DMS 273 treated with DMSO at 0.1 percent for 48 hours (cell line): ENCODE results near the gene SH3BP1.
"Not testable (repeated sequence)": the region's sequence is repeated elsewhere in the genome, so short reads cannot be mapped to it uniquely, and the experiment has no call there.

ENCODE experiments used
- DNase-seq: peaks from one replicate; lab custom pipeline; 2025; lab: John Stamatoyannopoulos, UW

The SH3BP1 gene

DNA sequence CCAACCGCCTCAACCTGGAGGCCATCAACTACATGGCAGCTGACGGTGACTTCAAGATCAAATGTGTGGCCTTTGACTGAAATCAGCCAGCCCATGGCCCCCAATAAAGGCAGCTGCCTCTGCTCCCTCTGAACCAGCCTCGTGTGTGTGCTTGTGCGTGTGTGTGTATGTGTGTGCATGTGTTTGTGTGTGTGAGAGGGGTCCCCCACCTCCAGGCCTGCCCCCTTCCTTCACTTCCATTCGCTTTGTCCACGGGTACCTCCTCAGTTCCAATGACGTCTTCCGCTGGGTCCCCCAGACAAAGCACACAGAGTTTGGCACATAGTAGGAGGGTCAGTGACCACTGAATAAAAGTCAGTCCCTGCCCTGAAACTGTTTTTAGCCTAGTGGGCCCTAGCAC lies 40.2 kb downstream of the SH3BP1 start:
- DNase-seq, result no peak

DNA sequence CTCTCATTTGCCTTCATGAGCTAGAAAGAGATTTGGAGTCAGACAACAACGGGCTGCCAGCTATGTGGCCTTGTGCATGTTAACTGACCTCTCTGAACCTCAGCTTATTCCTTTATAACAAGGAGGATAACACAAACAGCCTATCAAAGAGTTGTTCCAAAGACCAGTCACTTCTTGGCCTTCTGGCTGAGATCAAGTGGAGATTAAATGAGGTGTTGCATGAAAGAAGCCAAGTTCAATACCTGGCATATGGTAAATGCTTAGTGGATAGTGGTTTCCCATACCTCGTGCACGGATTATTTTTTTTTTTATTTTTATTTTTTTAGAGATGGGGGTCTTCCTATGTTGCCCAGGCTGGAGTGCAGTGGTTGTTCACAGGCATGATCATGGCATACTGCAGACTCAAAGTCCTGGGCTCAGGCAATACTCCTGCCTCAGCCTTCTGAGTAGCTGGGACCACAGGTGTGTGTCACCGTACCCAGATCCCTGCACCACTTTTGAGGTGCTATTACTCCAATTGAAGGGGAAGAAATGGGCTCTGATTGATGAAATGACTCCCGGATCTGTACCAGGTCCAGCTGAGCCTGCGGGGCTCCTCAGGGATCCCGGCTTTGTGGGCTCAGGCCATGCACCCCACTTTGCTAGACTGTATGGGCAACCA lies 40.9 kb downstream of the SH3BP1 start:
- no peak for DNase-seq

DNA sequence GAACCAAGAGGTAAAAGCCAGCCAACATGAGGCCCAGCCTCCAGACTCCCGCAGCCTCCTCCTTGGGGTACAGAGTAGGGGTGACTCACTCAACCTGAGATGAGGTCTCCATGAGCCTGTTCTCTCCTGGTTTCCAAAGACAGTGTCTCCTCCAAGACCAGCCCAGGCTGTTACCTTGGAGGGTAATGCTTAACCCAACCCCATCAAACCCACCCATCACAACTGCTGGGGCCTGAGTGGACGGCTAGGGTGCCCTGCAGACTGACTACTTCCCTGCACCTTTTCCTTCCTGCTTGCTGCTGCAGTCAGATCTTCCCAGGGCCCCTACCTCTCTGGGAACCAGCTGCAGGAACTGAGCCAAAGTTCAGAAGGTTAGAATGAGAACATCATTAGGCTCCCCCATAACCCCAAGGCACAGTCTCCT lies 41.5 kb downstream of the SH3BP1 start:
- DNase-seq, result no peak

DNA sequence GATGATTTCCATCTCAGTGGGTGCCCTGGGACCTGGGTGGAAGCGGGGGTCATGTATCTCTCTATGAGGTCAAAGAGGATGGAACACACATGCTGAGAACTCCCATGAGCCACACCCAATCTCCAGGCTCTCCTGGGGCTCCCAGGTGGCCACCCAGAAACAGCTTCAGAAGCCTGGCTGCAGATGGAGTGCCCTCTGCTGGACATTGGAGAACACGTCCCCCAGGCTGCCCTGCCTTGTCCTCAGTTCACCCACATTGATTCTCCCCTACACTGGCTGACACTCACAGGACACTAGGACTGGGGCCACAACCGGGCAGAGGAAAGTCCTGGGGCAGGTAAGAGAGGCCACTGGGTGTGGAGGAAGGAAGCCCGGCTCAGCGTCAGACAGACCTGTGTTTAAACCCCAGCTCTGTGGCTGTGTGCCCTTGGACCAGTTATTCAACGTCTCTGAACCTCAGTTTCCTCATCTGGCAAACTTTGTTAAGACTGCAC lies 42.1 kb downstream of the SH3BP1 start:
- peak; percentile 4 for DNase-seq

DNA sequence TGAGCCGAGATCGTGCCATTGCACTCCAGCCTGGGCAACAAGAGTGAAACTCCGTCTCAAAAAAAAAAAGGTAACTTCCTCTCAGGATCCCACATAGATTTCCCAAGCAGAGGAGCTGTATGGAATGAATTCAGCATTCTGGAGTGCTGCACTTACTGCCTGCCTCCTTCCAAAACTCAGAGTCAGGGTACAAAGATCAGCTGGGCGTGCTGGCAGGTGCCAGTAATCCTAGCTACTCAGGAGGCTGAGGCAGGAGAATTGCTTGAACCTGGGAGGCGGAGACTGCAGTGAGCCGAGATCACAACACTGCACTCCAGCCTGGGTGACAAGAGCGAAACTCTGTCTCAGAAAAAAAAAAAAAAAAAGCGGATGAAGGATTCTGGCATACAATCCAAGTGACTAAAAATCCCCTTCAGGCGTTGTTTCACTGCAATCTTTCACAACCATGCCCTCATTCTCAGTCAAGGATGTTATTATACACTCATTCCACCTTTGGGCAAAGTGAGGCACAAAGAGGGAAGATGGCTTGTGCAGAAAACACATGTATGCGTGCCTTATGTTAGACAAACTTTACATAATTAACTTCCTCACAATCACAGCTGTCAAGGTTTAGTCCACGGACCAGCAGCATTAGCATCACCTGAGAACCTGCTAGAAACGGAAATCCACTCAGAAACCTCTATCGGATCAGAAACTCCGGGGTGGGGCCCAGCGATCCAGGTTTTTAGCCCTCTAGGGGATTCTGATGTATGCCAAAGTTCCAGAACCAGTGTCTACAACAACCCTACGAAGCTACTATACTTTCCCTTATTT lies 45.5 kb downstream of the SH3BP1 start:
- no peak for DNase-seq

DNA sequence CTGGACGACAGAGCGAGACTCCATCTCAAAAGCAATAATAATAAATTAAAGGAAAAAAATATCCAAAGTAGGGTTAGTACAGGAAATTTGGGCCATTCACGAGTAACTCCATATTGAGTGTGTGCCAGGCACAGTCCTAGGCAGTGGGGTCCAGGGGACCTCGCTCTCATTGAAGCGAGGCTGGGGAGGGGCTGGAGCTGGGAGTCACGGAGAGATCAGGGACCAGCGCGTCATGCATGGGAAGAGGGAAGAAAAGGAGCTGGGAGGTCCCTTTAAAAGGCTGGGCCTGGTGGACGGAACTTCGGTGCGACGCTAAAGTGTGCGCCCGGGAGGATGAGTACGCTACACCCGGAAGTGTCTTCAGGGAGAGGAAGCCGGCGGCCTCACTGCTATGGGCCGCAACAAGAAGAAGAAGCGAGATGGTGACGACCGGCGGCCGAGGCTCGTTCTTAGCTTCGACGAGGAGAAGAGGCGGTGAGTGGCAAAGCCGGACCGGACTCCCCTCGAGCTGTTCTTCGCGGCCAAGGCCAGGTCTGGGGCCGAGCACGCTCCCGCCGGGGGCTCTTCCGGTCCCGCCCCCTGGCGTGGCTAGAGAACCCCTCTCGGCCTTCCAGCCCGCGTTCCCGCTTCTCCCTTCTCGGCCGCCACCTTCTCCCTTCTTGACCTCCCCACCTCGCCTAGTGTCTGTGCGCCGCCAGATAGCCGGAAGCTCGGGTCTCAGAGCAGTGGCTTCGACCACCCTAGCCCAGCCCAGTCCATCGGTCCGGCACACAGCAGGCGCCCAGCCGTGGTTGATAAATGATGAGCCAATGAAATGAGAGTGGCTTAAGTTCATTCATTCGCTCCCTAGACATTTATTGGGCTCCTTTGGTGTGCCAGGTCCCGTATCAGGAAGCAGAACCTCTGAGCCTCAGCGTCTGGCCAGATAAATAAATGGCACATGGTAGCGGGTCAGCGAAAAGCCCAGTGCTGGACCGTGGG lies 46.8 kb downstream of the SH3BP1 start, which contains the start of gene NOL12:
Gene NOL12 (plus strand): TSS at position 342 of the 981 bp plus-strand sequence. CDS start 50 bp downstream, at position 392.
- DNase-seq, result peak; percentile 50

DNA sequence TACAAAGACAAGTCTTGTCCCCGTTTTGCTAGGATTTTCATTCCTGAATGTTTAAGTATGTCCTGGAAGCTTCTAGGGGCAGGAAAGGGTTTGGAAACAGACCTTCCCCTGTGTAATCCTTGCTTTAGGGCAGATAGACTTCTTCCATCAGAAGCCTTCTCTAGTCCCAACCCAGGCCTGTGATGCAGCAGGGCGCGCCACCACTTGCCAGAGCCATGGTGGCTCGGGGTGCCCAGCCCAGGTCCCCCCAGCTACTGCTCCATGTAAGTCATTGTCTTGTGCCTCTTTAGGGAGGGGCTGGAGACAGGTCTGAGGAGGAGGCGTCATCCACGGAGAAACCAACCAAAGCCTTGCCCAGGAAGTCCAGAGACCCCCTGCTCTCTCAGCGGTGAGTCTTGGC lies 50.9 kb downstream of the SH3BP1 start:
- no peak for DNase-seq

DNA sequence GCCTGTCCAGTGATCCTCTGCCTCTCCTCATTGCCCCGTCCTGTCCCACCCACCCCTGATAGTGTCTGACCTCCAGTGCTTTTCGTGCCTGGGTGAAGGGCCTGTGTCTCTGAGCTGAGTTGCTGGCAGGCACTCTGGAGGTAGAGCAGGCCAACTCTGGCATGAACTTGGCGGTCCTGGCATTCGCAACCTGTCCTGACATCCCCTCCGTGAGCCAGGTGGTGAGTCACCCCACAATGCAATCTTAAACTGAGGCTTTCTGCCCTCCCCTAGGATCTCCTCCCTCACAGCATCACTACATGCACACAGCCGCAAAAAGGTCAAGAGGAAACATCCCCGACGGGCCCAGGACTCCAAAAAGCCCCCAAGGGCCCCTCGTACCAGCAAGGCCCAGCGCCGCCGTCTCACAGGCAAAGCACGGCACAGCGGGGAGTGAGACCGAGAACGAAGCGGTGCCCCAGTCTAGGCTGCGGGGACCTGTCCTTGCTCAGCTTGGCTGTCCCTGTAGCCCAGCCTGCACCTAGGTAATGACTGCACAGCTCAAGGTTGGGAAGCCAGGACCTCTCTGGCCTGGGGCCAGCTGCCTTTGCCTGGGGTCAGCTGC lies 51.5 kb downstream of the SH3BP1 start:
- DNase-seq, result no peak

DNA sequence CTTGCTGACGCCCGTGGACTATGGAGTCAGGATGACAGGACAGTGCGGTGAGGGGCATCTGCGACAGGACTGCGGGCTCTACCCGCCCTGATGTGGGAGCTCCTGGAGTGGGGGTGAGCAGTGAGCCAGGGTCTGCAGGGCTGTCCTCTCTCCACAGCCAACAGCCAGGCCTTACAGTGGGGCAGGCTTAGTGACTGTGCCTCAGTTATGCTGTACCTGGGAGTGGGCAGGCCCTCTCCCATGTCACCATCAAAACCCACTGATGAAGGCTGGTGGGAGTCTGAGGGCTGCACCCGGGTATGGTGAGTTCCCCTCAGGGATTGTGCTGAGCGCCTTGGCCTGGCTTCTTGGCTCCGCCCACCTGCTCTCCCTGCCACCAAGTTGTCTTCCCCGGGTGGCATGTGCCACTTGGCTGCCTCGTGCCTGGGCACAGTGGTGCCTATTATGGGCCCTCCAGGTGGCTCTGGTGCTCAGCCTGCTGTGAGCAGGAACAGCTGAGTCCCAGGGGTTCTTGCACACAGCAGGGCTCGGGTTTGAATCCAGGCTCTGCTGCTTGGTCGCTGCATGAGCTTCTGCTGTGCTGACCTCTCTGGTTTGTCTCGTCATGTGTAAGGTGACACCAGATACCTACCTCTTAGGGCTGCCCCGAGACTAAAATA lies 53.3 kb downstream of the SH3BP1 start:
- no peak for DNase-seq

DNA sequence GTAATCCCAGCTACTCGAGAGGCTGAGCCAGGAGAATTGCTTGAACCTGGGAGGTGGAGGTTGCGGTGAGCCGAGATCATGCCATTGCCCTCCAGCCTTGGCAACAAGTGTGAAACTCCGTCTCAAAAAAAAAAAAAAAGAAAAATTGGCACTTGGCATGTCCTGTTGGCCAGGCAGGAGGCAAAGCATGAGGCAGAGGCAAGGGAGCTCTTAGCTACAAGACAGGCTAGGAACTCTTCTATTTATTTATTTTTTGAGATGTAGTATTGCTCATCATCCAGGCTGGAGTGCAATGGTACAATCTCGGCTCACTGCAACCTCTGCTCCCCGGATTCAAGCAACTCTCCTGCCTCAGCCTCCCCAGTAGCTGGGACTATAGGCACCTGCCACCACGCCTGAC lies 54.7 kb downstream of the SH3BP1 start:
- not testable (repeated sequence) for DNase-seq

DNA sequence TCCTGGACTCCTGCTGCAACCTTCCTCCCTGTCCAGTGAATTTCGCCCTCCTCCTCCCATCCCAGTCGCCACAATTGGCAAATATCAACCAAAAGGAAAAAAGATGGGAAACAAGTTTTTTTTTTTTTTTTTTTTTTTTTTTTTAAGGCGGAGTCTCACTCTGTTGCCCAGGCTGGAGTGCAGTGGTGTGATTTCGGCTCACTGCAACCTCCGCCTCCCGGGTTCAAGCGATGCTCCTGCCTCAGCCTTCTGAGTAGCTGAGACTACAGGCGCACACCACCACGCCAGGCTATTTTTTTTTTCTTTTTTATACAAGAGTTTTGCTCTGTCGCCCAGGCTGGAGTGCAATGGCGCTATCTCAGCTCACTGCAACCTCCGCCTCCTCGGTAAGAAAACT lies 56.8 kb downstream of the SH3BP1 start:
- not testable (repeated sequence) for DNase-seq

DNA sequence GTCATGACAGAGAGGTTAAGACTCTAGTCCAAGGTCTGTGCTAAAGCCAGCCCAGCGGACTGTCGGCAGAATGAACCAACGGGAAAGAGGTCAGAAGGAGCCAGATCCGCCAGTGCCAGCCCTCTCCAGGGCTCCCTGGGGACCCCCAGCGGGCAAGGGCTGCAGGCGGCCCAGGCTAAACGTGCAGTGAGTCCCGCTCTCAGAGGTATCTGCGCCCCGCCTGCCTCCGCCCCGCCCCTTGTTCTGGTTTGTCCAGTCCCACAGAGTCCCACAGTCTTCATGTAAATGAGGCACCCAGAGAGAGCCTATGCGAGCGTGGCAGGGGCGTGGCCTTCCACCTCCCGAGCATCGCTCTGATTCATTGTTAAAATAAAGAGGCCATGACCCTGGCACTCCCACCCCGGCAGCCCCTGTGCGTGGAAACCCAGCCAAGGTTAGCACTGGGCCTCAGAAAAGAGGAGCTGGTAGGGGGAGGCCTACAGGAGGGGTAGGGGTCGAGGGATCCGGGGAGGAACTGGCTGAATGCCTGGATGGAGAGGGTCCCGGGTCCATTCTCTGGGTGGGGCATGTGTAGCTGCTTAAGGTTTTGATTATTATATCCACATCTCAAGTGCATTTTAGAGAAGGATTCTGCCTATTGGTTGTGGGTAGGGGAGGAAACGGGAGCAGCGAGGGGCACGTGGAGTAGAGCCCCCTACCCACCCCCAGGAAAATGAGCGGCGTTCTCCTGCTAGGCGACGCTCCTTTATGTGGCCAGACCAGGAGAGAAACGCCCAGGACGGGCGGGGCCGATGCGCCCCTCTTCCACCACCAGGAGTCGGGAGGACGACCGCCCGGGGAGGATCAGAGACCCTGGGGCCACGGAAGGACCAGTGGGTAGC lies 57.4 kb downstream of the SH3BP1 start, which contains the start of gene TRIOBP:
Gene TRIOBP (plus strand): TSS at position 392 of the 881 bp plus-strand sequence. CDS start 4,318 bp downstream, outside the sequence.
- peak; percentile 91 for DNase-seq

DNA sequence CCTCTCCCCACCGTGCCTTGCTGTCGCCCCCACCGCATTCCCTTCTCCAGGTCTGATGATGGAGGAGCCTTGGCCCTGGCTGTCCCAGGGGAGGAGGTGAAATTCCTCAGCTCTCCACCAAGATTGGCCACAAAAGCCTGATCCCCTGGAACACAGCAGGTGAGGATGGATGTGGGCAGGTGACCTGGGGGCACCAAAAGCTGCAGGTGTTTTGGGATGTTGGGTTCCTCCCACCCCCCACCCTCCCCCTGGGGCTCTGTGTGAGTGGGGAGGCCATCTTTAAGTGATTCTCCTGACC lies 58.0 kb downstream of the SH3BP1 start:
- DNase-seq, result no peak

DNA sequence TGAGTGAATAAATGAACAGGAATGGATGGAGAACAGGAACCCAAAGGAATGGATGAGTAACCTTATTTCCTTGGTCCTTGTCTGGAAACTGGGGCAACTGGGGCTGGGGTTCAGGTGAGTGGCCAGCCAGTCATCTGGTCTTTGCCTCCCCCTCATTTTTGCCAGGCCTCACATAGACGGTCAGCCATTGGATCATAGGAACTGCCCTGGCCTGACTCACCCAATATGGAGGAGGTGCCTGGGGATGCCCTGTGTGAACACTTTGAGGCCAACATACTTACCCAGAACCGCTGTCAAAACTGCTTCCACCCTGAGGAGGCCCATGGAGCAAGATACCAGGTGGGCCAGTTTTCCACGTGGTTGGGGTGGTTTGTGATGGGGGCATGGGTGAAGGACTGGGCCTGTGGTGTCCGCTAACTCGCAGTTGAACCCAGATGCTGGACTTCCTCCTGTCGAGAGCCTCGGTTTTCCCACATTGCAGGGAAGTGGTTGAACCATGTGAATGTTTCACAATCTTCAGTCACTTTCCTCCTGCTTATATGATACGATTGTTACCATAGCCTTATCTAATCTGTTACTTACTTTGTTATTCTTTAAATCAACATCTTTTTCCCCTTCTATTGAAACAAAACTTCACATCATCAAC lies 61.8 kb downstream of the SH3BP1 start:
- no peak for DNase-seq

DNA sequence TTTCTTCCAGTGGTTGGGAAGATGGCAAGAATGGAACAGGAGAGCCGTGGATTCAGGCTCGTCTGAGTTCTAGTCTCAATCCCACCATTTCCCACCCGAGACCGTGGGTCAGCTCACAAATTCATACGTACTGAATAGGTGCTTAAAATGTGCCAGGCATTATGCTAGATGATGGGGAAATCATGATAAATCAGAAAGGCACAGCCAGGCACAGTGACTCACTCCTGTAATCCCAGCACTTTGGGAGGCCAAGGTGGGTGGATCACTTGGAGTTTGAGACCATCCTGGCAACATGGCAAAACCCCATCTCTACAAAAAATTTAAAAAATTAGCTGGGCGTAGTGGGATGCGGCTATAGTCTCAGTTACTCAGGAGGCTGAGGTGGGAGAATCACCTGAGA lies 64.4 kb downstream of the SH3BP1 start:
- DNase-seq, result no peak

DNA sequence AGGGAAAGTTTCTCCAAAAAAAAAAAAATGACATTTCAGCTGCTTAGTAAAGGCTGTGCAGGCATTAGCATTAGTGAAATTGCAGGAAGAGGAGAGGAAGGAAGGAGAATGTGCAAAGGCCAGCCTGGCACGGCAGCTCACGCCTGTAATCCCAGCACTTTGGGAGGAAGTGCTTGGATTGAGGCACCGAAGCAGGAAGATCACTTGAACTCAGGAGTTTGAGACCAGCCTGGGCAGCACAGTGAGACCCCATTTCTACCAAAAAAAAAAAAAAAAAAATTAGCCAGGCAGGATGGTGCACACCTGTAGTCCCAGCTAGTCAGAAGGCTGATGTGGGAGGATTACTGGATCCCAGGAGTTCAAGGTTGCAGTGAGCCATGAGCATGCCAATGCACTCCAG lies 65.2 kb downstream of the SH3BP1 start:
- no peak for DNase-seq

DNA sequence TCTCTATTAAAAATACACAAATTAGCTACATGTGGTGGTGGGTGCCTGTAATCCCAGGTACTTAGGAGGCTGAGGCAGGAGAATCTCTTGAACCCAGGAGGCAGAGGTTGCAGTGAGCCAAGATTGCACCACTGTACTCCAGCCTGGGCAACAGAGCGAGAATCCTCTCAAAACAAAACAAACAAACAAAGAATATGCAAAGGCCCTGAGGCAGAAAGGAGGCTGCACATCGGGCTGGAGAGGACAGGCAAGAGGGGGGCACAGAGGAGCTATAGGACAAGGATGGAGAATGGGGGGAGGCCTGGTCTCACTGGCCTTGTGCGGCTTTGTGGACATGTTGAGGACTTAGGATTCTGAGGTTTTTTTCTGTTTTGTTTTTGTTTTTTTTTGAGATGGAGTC lies 65.7 kb downstream of the SH3BP1 start:
- no peak for DNase-seq
